Measurements from ENCODE around the gene PRKCZ. TPM values are rescaled to one million over a fixed set of nuclear protein-coding genes. Genes with fewer than 3 reads are reported as not detected.

The PRKCZ gene
- total RNA-seq, 1 experiment from 2014 or later: 45.9 TPM

GRCh38 chr1:2060072-2060471, 9.9 kb downstream of the PRKCZ start:
- no TSS peak for BruUV-seq (replicated peaks)
- Histone ChIP-seq H3K9me3 (no peaks in the 10 kb centered on the region), H3K36me3 (ENCODE audit: control insufficient read depth, insufficient read depth, low read length) (no peaks in the 10 kb centered on the region), H3K27me3 (replicated peaks; ENCODE audit: control insufficient read depth, insufficient read depth, low read length) (no peaks in the 10 kb centered on the region), H3K4me3 (ENCODE audit: low read depth, low read length) (no peak overlapping the region), H3K4me1 (no peaks in the 10 kb centered on the region)
- TF ChIP-seq CTCF (IDR thresholded peaks at IDR 0.05; ENCODE audit: insufficient read depth in 1 of 2, low read depth in 1 of 2, low read length in 1 of 2, severe bottlenecking in 1 of 2, unreplicated experiment in 1 of 2): no peak
- Mint-ChIP-seq H3K27me3 (ENCODE audit: insufficient read depth, unreplicated experiment) (no peaks in the 10 kb centered on the region), H3K9me3 (ENCODE audit: unreplicated experiment) (no peaks in the 10 kb centered on the region), H3K4me3 (ENCODE audit: unreplicated experiment) (no peak overlapping the region), H3K27ac (ENCODE audit: unreplicated experiment) (no peak overlapping the region), H3K4me1 (ENCODE audit: low read depth, unreplicated experiment) (no peaks in the 10 kb centered on the region), H3K36me3 (ENCODE audit: insufficient read depth, unreplicated experiment) (peaks cover 38% of the 10 kb centered on the region)
- intact Hi-C loops (cut with micrococcal nuclease; ENCODE audit: unreplicated experiment): no loop called here
- DNase-seq: no peak
- CTCF ChIA-PET: no interaction called here
- POLR2A ChIA-PET: no interaction called here

GRCh38 chr1:2060535-2060934, 10.3 kb downstream of the PRKCZ start:
- intact Hi-C loops (cut with micrococcal nuclease; ENCODE audit: unreplicated experiment): no loop called here
- Histone ChIP-seq H3K4me3 (ENCODE audit: low read depth, low read length) (no peak overlapping the region), H3K4me1 (no peaks in the 10 kb centered on the region), H3K36me3 (ENCODE audit: control insufficient read depth, insufficient read depth, low read length) (no peaks in the 10 kb centered on the region), H3K27me3 (replicated peaks; ENCODE audit: control insufficient read depth, insufficient read depth, low read length) (no peaks in the 10 kb centered on the region), H3K9me3 (no peaks in the 10 kb centered on the region)
- POLR2A ChIA-PET: no interaction called here
- no TSS peak for BruUV-seq (replicated peaks)
- Mint-ChIP-seq H3K36me3 (ENCODE audit: insufficient read depth, unreplicated experiment) (peaks cover 40% of the 10 kb centered on the region), H3K27me3 (ENCODE audit: insufficient read depth, unreplicated experiment) (no peaks in the 10 kb centered on the region), H3K4me3 (ENCODE audit: unreplicated experiment) (no peak overlapping the region), H3K9me3 (ENCODE audit: unreplicated experiment) (no peaks in the 10 kb centered on the region), H3K4me1 (ENCODE audit: low read depth, unreplicated experiment) (no peaks in the 10 kb centered on the region), H3K27ac (ENCODE audit: unreplicated experiment) (no peak overlapping the region)
- TF ChIP-seq CTCF (IDR thresholded peaks at IDR 0.05; ENCODE audit: insufficient read depth in 1 of 2, low read depth in 1 of 2, low read length in 1 of 2, severe bottlenecking in 1 of 2, unreplicated experiment in 1 of 2): no peak
- no peak for DNase-seq
- CTCF ChIA-PET: no interaction called here

- no peak for TF ChIP-seq CTCF (IDR thresholded peaks at IDR 0.05; ENCODE audit: insufficient read depth in 1 of 2, low read depth in 1 of 2, low read length in 1 of 2, severe bottlenecking in 1 of 2, unreplicated experiment in 1 of 2)
- no peak for DNase-seq
- no peaks in the 10 kb centered on the region for H3K27me3 Mint-ChIP-seq (ENCODE audit: insufficient read depth, unreplicated experiment)
- no peaks in the 10 kb centered on the region for H3K4me1 Mint-ChIP-seq (ENCODE audit: low read depth, unreplicated experiment)
- no peaks in the 10 kb centered on the region for H3K4me1 ChIP-seq
- no peaks in the 10 kb centered on the region for H3K27me3 ChIP-seq (replicated peaks; ENCODE audit: control insufficient read depth, insufficient read depth, low read length)
- H3K27ac Mint-ChIP-seq (ENCODE audit: unreplicated experiment): no peak overlapping the region
- H3K4me3 Mint-ChIP-seq (ENCODE audit: unreplicated experiment): no peak overlapping the region
- H3K9me3 ChIP-seq: no peaks in the 10 kb centered on the region
- ChIA-PET POLR2A (no interaction called here), CTCF (no interaction called here)
- no TSS peak for BruUV-seq (replicated peaks)
- no peak overlapping the region for H3K4me3 ChIP-seq (ENCODE audit: low read depth, low read length)
- no peaks in the 10 kb centered on the region for H3K9me3 Mint-ChIP-seq (ENCODE audit: unreplicated experiment)
- H3K36me3 Mint-ChIP-seq (ENCODE audit: insufficient read depth, unreplicated experiment): peaks cover 40% of the 10 kb centered on the region
- no peaks in the 10 kb centered on the region for H3K36me3 ChIP-seq (ENCODE audit: control insufficient read depth, insufficient read depth, low read length)
- intact Hi-C loops (cut with micrococcal nuclease; ENCODE audit: unreplicated experiment): no loop called here
These were observed 11.0 kb downstream of the PRKCZ start for GRCh38 chr1:2061065-2061778.
